T-helper 9 cell (primary cell): ENCODE results near the gene GPER1.
"Not testable (repeated sequence)": the region's sequence is repeated elsewhere in the genome, so short reads cannot be mapped to it uniquely, and the experiment has no call there.

Experiments used
- DNase-seq: peaks from one replicate; pipeline ENCODE4 v3.0.0-alpha.2; 2020
- total RNA-seq, 2 donors: gene quantifications; one replicate each; lab custom pipeline; 2026; lab: John Stamatoyannopoulos, UW

The GPER1 gene
- total RNA-seq: 0 reads per million in 2 donors

DNA sequence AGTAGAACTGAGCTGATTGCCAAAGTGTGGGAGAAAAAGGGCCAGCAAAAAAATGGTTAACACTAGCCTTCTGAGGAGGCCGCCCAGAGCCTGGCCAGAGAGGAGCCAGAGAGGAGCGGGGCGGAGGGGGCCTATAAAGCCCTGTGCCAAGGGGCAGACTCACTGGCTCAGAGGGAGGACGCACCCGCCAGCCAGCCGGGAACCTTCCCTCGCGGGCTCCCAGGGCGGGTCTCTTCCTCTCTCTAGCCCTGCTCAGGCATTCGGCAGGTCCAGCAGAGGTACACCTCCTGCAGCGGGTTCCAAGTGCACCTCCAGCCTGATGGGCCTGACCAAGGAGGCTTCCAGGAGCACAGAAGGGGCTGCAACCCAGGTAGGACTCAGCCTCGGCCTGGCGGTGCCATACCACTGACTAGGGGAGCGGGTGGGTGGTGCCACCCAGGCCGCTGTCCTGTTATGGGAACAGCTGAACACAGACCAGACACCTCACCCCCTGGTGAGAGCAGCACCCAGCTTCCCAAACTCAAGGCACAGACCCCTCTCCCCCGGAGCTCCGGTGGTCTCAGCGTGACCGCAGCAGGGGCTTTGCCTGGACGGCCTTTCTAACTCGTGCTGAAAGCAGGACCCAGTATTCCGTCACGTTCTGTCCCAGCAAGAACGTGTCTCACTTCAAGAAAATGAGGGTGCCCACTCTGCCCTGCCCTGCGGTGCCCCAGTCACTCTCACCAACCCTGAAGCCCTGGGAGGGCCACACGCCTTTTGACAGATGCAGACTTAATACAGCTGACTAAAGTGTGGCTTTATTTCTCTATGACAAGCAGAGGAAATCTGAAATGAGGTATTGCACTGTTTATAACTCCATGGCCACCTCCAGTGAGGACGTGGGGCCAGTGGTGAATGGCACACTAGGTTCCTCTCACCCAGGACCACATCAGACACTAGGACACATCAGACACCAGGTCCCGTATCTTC is at the start of gene GPER1:
Gene GPER1, plus strand, starts transcription at position 162 of the 969 bp plus-strand sequence. CDS start 3,616 bp downstream, outside the sequence.
- no peak for DNase-seq

DNA sequence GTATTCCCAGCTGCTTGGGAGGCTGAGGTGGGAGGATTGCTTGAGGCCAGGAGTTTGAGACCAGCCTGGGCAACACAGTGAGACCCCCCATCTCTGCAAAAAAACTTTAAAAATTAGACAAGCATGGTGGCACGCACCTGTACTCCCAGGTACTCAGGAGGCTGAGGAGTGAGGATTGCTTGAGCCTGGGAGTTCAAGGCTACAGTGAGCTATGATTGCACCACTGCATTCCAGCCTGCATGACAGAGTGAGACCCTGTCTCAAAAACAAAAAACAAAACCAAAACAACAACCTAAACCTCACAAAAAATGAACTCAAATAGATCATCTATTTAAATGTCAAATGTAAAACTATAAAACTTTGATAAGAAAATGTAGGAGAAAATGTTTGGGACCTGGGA is 47.7 kb upstream of the GPER1 start:
- not testable (repeated sequence) for DNase-seq

DNA sequence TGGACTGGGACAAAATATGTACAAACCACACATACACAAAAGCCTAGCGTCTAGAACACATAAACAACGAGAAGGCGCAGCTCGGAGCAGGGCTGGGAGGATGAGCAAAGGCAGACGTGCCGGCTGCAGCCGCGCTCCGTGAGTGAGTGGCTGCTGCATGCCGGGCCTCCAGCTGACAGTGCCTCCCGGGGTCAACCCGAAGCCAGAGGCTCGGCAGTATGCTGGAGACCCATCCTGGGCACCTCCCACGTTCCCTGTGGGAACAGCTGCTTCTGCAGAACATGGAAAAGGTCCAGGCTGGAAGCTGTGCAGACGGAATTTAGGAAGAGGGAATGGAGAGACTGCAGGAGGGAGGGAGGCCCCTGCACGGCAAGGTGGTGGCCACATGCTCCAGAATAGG is 47.1 kb upstream of the GPER1 start:
- DNase-seq: no peak

DNA sequence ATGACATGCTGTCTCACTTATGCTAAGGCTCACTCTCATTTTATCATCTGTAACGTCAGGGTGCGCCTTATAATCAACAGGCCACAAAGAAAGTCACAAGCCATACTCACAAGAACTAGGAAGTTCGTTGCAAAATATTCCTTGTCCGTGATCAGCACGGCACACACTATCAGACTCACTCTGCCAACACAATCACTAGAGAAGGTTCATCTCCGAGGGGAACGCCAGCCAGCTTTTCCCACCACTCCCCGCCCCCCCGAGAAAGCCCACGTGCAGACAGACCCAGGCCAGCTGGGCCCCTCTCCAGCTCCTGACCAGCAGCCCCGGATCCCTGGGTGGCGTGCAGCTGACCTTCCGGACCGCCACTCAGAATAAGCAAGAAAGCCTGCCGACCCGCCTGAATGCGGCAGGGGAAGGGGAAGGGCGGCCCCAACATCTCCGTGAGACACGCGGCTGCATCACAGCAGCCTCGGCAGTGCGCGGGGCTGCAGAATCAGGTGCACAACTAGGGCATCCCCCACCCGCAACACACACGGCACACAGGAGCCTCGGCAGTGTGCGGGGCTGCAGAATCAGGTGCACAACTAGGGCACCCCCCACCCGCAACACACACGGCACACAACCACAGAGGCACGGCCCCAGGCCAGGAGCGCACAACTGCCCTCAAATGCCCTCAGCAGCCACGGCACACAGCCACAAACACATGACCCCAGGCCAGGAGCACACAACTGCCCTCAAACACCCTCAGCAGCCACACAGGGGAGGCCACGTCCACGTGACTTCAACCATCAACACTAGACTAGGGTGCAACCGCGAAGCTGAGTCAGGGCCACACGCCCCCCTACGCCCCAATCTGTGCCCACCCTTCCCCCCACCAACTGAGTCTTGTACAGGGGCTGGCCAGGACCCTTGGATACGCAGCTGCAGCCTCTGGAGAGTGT is 46.1 kb upstream of the GPER1 start:
- no peak for DNase-seq

DNA sequence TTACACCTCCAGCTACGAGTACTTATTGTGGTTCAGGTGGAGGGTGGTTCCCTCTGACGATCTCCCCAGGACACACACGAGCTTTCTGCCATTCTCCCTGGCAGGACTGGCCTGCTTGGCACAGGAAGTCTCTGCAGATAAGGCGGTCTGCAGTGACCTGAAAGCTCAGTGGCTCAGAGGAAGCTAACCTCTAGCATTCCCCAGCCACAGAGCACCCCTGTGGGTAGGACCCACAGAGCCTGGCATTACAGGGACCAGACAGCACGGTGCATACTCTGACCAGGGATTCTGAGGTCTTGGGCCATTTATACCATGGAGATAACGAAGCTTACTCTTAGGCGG is 45.5 kb upstream of the GPER1 start:
- no peak for DNase-seq

DNA sequence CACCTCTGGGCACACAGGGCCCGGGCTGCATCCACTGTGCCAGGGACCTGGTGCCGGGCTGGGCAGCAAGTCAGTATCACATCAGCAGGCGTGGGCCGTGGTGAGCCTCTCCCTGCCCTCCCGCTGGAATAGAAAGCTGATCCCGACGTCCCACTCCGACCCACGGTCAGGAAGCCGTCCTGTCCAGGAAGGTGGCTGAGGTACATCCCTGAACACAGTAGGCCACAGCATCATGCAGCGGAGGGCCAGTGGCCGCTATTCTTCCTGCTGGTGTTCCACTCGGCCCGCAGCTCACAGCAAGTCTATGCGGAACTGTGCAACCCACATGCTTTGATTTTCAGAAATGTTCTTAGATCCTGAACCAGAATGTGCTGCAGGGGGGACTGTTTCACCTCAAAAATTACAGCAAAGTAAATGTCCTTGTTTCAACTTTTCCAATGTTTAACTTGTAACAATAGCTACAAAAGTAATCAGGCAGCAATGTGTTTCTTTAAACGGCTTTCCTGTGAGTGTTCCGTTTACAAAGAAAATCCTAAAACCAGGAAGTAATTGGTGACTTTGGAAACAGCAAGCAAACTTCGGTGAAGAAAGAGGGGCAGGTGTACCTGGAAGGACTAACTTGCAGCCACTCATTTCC is 44.2 kb upstream of the GPER1 start:
- DNase-seq: no peak

DNA sequence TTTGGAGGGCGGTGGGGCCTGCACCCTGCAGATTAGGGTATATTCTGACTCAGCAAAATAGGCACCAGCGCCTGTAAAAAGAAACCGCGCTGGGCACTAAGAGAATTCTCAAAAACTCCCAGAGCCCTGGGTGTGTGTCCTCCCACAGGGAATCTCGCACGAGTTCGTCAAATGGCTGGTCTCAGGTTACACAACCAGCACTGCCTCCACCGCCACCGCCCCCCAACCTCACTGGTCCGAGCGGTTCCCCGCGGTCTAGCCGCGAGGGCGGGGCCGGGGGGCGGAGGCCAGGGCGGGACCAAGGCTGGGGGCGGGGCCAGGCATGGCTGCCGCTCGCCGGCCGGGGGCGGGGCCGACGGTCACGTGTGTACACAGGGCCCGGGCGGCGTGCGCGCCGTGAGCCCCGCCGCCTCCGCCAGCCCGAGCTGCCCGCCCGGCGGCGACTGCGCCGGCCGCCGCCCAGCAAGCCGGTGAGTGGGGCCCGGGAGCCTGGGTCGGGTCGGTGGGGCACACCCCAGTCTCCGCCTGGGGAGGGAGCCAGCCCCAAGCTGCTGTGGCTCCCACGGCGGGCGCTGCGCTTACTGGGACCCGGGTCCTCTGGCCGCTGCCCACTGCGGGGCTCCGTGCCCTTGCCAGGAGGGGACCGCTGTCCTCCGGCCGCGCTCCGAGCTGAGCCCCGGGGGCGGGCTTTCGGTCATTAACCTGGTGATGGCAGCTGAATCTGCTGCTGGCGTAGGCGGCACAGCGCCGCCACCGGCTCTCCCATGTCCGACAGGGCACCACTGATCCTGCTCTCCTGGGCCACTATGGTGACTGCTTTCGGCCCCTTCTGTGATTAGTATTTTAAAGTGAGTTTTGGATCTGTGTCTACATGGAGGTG is 43.5 kb upstream of the GPER1 start, which contains the start of gene GPR146:
Gene GPR146, plus strand, starts transcription at position 358 of the 880 bp plus-strand sequence. CDS start 12,970 bp downstream, outside the sequence.
- peak; percentile 94 for DNase-seq

DNA sequence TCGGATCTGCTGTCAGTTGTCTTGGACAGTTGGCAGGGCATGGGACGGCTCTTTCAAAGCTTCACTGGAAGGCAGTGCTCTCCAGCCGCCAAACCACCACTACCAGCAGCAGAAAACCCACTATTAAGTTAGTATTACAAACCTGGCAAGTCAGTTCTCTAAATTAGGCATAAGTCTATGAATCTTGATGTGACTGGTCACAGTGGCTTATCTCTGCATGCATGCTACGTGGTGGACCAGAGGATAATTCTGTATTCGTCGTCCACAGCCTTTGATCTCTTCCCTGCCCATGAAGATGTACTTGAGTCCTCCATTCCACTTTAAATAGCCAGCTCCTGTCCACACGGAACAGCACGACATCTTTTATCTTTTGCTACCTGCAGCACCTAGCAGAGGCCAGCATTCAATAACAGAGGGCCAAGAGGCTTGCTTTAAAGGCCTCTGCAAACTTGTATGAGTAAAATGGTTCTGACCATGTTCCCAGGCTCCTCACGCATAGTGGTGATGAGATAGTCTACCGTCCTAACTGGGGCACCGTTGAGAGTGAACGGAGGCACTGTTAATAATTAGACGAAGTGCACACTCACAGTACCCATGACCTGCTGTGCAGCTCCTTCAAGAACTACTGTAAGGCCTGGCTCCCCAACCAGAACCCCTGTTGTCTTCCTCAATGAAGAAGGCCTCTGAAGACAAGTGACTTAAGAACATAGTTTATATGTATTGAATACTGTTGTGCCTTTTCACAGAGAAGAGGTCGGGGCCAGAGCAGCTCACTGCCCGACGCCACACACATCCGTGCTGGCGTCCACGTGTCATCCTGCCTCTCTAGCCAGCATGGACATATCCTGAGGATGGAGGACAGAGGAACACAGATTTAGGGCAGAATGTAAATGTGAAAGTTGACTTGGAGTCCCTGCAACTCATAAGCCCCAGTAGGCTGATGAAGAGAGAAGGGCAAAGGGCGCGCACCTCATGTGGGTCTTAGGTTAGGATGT is 42.5 kb upstream of the GPER1 start:
- no peak for DNase-seq

DNA sequence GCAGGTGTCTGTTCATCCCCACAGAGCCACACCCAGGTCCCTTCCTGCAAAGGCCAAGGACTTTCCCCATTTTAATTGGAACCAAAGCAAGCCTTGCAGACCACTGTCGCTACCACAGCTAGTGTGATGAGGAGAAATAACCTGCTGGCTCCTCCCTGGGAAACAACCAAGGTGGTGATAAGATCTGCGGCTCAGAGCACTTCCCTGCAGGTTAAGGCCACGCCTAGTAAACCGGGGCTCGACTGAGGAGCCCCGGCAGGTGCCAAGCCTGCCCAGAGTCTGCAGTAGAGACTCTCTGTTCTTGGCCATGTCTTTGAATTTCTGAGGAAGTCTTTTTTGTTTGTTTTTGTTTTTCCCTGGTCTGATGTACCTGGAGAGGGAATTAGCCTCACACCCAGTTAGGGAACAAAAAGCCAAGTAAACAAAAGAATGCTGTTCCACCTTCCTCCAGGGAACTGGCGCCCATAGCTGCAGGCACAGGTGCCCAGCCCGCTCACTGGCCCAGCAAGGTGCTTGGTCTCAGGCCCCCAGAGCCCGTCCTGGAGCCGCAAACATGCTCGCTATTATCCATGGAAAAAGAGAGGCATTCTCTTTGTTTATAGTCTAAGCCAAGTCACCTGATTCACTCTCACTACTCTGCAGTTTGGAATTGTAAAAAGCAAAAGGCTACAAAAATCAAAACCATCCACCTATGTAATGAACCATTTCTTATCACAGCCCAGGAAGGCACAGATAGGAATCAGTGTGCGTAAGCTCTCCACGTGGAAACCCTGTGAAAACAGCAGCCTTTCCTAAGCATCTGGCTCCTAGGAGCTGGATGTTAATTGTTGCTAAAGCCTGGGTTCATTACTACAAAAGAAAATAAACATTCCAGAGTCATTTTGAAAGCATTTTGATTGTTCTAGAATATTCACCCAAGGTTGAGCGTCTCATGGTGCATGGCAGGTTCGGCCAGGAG is 40.9 kb upstream of the GPER1 start:
- DNase-seq: peak; percentile 54

DNA sequence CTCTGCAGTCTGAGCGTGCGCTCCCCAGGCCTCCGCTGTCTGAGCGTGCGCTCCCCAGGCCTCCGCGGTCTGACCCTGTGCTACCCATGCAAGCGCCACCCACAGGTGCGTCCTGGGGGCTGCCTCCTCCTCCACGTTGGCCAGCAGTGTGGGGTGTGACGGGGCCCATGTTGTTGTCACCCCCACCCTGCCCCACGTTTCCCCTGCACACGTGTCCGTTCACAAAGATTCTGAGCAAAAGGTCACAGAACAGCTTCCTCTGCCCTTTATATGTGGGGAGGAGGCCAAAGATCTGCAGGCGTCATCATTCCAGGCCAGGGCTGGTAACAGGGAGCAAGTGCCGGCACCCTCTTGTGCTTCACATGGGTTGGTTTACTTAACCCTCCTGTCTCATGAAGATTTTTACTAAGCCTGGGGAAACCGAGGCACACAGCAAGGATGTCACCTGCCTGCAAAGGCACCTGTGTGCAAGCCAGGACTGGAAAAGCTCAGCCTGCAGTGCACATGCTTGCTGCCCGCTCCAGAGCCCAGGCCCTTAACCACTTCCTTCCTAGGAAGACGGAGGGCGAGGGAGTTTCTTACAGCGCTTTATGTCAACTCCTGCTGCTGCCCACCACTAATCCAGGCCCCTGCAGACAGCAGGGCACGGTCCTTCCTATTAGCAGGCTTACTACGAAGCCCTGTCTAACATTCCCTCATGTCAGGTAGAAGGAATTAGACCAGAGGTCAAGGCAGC is 38.7 kb upstream of the GPER1 start:
- no peak for DNase-seq

DNA sequence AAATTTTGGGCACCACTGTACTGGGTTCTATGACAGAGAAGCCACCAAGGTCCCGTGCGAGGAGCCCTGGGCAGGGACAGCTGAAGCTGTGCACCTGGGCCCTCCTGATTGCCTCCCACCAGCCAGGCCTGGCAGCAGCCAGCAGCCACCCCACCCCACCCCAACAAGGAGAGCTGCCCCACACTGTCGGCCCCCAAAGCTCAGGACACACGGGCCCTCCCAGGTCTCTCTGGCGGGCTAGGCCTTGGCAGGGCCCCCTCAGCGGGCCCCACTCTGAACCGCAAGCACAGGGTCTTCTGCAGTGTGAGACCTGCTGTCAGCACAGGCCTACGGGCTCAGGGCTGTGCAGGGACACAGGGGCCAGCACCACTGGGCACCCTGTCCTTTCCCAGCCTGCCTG is 38.1 kb upstream of the GPER1 start:
- DNase-seq: no peak

DNA sequence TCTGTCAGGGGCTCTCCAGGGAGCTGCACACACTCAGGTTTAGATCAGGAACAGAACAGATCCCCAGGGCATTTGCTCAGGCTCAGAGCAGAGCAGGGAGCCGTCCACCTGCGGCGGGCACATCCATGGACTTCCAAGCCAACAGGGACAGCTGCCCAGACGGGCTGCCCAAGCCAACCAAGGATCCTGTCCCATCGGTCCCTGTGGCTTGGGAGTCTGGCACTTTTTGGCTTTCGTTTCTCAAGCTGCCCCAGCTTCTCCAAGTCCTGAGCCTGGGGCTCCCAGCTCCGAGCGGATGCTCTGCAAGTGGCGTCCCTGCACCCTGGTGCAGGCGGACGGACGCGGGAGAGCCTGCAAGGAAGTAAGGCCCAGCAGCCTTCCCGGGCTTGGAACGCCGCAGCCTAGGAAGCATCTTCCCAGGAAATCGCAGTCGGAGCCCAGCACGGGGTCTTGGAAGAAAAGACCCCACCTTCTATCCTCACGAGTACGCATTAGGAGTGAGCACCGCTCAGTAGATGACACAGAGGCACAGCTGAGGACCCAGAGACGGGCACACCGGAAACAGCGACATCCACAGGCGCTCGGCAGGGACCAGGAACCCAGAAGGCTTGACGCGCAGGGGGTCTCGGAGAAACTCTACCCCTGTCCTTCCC is 37.5 kb upstream of the GPER1 start:
- no peak for DNase-seq

DNA sequence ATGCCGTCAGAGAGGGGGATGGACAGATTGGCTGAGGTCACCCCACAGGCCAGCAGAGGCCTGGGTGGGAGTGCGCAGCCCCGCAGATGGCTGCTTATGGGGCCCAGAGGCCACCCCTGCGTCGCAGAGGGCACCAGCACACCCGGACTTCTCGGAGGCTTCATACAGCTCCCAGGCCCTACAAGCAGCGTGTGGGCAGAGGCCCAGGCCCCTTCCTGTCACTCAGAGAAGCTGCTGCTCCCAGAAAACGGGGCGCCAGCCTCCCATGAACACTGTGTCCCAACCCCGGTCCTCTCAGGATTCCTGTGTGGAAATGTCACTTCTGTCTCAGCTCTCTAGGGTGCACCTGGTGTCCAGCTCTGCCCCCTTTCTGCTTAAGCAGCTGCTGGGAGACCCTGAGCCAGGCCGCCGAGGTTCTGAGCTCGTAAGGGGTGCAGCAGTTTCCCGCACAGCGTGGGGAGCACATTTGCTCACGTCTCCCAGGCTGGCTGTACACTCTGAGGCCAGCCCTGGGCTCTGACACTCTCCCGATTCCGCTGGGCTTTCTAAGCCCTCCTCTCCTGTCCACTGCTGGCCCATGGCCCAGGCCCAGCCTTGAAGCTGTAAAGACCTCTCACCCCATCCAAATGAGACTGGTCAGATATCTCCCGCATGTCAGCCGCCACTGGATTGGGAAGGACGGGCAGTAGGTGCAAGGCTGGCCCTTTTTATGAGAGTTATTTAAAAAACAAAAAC is 36.8 kb upstream of the GPER1 start:
- DNase-seq: no peak

DNA sequence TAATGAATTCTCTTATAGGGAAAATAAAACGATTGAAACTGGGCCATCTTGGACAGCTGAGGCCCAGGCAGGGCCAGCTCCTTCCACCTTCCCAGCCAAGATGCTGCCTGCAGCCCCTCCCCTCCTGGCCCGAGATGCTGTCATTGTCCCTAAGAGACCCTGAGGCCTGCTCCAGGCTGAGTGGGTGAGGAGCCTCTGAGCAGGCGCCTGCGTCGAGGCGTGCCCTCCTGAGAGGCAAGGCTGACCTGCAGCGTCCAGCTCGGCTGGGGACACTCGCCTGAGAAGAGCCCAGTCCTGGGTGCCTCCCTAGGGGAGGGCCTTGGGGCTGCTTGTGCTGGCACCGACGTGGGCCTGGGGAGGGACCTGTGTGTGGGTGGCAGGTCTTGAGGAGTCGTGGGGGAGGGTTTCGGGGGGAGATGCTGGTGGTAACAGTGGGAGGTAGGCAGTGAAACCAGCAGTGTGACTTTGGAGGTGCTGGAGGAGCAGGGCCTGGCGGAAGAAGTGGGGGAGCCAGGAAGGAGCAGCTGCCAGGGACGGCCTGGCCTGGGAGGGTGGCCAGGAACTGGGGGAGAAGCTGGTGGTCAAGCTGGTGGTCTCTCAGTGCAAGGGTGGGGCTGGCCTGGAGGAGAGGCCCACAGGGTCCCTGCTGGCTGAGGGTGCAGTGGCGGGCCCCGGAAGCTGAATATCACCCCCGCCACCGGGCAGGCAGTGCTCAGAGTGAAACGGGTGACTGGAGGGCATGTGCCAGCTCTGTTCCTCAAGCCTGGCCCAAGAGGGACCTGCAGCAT is 35.7 kb upstream of the GPER1 start:
- DNase-seq: no peak

DNA sequence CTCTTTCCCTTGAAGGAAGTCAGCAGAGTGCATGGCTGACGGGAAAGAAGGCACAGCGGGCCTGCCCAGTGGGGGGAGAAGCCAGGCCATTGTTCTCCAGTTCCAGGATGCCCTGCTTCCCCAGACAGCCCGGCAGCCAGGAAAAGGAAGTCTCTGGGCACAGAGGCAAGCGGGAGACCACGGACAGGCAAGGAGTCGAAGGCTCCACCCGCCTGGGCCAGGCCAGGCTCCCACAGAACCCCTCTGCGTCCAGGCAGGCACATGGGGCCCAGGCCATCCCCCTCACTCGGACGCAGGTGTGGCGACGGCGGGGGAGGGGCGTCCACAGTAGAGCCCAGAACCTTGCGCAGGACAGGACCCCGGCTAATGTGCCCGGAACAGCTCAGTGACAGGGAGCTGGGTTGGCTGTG is 34.9 kb upstream of the GPER1 start:
- DNase-seq: no peak

DNA sequence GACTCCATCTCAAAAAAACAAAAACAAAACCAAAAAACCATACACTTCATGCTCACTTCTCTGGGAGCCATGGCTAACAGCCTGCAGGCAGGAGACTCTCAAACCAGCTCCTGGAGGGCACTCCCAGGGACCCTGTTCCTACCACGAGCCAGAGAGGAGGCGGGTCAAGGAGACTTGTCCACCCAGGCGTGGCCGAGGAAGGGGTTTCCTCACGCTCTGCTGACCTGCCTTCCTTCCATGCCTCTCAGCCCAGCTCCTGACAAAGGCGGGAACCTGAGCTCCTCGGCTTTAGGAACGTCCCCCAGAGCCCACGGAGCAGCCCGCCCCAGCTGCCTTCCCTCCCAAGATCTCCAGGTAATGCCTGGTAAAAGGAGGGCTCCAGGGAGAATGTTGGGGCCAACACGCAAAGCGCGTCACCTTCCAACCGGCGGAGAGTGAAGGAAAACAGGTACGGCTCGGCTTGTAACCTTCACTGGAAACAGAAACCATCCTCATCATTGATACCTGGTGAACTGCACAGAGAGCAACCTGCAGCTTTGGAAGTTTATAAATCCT is 34.0 kb upstream of the GPER1 start:
- no peak for DNase-seq
